Measurements from ENCODE around the gene PLEKHD1.

- TF ChIP-seq, protein P1, sequence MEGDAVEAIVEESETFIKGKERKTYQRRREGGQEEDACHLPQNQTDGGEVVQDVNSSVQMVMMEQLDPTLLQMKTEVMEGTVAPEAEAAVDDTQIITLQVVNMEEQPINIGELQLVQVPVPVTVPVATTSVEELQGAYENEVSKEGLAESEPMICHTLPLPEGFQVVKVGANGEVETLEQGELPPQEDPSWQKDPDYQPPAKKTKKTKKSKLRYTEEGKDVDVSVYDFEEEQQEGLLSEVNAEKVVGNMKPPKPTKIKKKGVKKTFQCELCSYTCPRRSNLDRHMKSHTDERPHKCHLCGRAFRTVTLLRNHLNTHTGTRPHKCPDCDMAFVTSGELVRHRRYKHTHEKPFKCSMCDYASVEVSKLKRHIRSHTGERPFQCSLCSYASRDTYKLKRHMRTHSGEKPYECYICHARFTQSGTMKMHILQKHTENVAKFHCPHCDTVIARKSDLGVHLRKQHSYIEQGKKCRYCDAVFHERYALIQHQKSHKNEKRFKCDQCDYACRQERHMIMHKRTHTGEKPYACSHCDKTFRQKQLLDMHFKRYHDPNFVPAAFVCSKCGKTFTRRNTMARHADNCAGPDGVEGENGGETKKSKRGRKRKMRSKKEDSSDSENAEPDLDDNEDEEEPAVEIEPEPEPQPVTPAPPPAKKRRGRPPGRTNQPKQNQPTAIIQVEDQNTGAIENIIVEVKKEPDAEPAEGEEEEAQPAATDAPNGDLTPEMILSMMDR (IDR thresholded peaks at IDR 0.05; ENCODE audit: low read depth, low read length, missing input control): no peak
- TF ChIP-seq TAF1 (conservative IDR thresholded peaks at IDR 0.05) (no peak), HNF4G (IDR thresholded peaks at IDR 0.05) (no peak), EGR1 (IDR thresholded peaks at IDR 0.05; ENCODE audit: low read depth in 2 of 2) (no peak), MAX (IDR thresholded peaks at IDR 0.05) (no peak)
- TF ChIP-seq, protein P2, sequence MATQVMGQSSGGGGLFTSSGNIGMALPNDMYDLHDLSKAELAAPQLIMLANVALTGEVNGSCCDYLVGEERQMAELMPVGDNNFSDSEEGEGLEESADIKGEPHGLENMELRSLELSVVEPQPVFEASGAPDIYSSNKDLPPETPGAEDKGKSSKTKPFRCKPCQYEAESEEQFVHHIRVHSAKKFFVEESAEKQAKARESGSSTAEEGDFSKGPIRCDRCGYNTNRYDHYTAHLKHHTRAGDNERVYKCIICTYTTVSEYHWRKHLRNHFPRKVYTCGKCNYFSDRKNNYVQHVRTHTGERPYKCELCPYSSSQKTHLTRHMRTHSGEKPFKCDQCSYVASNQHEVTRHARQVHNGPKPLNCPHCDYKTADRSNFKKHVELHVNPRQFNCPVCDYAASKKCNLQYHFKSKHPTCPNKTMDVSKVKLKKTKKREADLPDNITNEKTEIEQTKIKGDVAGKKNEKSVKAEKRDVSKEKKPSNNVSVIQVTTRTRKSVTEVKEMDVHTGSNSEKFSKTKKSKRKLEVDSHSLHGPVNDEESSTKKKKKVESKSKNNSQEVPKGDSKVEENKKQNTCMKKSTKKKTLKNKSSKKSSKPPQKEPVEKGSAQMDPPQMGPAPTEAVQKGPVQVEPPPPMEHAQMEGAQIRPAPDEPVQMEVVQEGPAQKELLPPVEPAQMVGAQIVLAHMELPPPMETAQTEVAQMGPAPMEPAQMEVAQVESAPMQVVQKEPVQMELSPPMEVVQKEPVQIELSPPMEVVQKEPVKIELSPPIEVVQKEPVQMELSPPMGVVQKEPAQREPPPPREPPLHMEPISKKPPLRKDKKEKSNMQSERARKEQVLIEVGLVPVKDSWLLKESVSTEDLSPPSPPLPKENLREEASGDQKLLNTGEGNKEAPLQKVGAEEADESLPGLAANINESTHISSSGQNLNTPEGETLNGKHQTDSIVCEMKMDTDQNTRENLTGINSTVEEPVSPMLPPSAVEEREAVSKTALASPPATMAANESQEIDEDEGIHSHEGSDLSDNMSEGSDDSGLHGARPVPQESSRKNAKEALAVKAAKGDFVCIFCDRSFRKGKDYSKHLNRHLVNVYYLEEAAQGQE (IDR thresholded peaks at IDR 0.05): no peak
Measured at GRCh38 chr14:69561893-69562292, 77.4 kb downstream of the PLEKHD1 start.

All from liver (tissue), 3 donors.